Measurements from ENCODE around the gene EHHADH. TPM values are rescaled to one million over a fixed set of nuclear protein-coding genes. Genes with fewer than 3 reads are reported as not detected.

The EHHADH gene
- total RNA-seq, 2 donors from 2014 or later = 2.0 to 3.1 TPM

DNA sequence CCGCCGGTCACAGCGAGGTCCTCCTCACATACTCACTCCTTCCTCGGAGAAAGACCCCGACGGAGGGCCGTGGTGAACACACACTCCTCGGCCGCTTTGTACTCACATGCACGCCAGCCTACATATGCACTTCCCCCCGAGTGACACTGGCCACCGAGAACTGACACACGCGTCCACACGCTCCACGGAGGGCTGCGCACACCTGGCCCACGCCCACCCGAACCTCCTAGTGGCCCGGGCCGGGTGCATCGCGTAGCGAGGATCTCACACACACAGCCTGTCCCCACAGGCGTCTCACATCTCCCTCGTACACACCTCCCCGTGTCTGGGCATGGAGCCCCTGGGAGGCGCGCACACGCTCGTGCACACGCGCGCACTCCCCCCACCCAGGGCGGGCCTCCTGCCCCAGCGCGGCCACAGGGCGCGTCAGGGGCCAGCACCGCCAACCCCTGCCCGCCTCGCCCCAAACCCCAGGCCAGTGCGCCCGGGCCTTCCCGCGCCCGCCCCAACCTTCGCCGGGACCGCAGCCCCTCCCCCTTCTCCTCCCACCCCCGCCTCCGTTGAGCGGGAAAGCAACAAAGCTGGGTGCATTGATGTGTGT lies 100.6 kb downstream of the EHHADH start:
- Histone ChIP-seq H3K27ac (peak overlapping the region; percentile 84 to 86), H3K4me3 (peak overlapping the region; percentile 88), H3K27me3 (replicated peaks; ENCODE audit: insufficient read depth) (peaks cover 6% of the 10 kb centered on the region), H3K4me1 (ENCODE audit: control insufficient read depth in 1 of 2, low read depth in 2 of 2) (peaks cover 10 to 29% of the 10 kb centered on the region in 2 donors), H3K36me3 (no peaks in the 10 kb centered on the region), H3K9me3 (no peaks in the 10 kb centered on the region)
- TF ChIP-seq, protein P1, sequence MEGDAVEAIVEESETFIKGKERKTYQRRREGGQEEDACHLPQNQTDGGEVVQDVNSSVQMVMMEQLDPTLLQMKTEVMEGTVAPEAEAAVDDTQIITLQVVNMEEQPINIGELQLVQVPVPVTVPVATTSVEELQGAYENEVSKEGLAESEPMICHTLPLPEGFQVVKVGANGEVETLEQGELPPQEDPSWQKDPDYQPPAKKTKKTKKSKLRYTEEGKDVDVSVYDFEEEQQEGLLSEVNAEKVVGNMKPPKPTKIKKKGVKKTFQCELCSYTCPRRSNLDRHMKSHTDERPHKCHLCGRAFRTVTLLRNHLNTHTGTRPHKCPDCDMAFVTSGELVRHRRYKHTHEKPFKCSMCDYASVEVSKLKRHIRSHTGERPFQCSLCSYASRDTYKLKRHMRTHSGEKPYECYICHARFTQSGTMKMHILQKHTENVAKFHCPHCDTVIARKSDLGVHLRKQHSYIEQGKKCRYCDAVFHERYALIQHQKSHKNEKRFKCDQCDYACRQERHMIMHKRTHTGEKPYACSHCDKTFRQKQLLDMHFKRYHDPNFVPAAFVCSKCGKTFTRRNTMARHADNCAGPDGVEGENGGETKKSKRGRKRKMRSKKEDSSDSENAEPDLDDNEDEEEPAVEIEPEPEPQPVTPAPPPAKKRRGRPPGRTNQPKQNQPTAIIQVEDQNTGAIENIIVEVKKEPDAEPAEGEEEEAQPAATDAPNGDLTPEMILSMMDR (IDR thresholded peaks at IDR 0.05) = no peak
- DNase-seq (ENCODE audit: low spot score) (no peak), ATAC-seq (ENCODE audit: insufficient number of reproducible peaks, low FRiP score, low read depth) (no peak)

DNA sequence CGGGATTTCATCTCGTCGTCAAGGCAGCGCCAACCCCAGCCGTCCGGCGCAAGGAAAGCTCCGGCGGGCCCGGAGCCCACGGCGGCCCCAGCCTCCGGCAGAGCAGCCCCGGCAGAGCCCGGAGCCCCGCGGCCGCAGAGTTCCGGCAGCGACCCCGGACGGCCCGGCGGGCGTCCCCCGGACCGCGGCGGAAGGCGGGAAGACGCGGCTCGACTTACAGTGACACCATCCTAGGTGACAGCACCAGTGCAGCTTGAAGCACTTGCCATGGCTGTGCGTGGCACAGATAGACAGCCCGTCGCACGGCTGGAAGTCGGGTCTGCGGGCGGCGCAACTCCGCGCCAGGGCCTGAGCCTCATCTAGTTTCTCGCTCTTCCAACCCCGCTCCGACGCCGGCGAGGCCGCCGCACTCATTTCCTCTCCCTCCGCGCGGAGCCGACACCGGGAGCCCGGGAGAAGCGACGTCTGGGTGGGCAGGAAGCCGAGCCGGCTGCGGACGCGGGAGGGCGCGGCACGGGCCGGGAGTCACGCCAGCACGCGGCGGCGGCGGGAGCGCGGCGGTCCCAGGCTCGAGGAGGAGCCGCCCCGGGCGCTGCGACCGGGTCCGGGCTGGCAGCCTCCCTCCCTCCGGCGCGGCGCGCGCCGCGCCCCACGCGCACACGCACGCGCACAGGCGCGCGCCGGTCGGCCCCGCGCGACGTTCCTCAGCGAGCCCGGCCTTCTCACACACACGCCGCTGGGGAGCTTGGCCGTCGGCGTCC lies 101.3 kb downstream of the EHHADH start, which contains the start of gene C3orf70:
C3orf70 (minus strand) TSS at position 651 of the 761 bp plus-strand sequence; CDS start at position 414, 237 bp downstream.
- TF ChIP-seq, protein P1 (IDR thresholded peaks at IDR 0.05) = no peak
- peaks cover 6% of the 10 kb centered on the region for H3K27me3 ChIP-seq (replicated peaks; ENCODE audit: insufficient read depth)
- peak within 1 kb of the TSS; percentile 88 for H3K4me3 ChIP-seq
- peak within 1 kb of the TSS; percentile 84 to 86 for H3K27ac ChIP-seq
- DNase-seq (ENCODE audit: low spot score) (no peak), ATAC-seq (ENCODE audit: insufficient number of reproducible peaks, low FRiP score, low read depth) (peak; percentile 39)
- no peaks in the 10 kb centered on the region for H3K9me3 ChIP-seq
- no peaks in the 10 kb centered on the region for H3K36me3 ChIP-seq
- peaks cover 10 to 34% of the 10 kb centered on the region in 2 donors for H3K4me1 ChIP-seq (ENCODE audit: control insufficient read depth in 1 of 2, low read depth in 2 of 2)

DNA sequence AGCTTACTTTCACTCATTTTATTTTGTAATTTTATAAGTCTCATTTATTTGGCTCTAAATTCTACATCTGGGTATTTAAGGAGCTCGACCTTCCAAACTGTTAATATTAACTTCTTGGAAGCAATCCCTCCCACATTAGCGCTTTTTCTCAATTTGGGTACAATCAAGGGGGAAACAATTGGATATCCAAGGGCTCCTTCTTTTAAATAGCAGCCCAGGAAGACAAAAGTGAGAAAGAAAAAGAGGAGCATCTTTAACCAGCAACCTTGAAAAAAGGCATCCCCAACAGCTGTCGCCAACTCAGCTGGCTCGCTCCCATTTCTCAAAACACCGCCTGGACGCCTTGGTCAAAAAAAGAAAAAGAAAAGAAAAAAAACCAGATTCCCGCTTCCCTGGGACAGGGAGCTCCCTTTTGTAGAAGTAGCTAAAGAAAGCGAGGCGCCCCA lies 101.9 kb downstream of the EHHADH start:
- DNase-seq (ENCODE audit: low spot score) (no peak), ATAC-seq (ENCODE audit: insufficient number of reproducible peaks, low FRiP score, low read depth) (no peak)
- H3K36me3 ChIP-seq = no peaks in the 10 kb centered on the region
- TF ChIP-seq, protein P1 (IDR thresholded peaks at IDR 0.05) = no peak
- peaks cover 10 to 40% of the 10 kb centered on the region in 2 donors for H3K4me1 ChIP-seq (ENCODE audit: control insufficient read depth in 1 of 2, low read depth in 2 of 2)
- peak overlapping the region; percentile 84 to 86 for H3K27ac ChIP-seq
- peaks cover 6% of the 10 kb centered on the region for H3K27me3 ChIP-seq (replicated peaks; ENCODE audit: insufficient read depth)
- H3K4me3 ChIP-seq = peak overlapping the region; percentile 88
- no peaks in the 10 kb centered on the region for H3K9me3 ChIP-seq

DNA sequence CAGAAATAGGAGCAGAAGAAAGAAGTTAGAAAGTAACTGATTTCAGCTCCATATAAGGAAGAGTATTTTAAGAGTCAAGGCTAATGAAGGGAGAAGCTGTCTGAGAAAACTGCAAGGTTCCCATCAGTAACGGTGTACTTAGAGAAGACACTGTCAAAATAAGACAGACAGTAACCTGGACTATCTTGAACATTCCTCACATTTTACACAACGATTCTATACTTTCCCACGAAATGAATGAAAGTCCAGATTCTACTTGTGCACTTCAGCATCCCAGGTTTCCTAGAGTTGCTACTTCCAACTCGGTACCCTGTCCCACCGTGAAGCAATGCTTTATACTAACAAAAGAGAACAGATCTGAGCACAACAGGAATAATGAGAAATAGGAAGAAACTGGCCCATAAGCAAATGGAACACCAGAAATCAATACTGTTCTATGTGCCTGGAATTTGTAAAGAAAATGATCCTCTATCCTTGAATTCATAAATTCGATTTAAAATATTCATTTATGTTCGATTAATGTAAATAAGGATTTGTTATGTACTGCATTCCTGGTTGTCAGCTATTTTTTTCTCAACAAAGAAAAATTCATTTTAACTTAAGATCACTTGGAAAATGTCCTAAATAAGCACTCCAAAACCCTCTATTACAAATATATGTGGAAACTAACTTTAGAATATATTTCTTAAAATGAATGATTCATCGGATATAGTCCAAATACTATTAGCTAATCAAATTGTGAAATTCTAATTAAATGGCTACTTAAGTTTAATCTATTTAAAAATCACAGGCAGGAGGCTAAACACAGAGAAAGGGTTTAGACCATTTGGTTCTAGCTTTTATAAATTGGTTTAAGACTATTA lies 102.5 kb downstream of the EHHADH start:
- Histone ChIP-seq H3K9me3 (no peaks in the 10 kb centered on the region), H3K36me3 (no peaks in the 10 kb centered on the region), H3K27me3 (replicated peaks; ENCODE audit: insufficient read depth) (peaks cover 6% of the 10 kb centered on the region), H3K27ac (peak overlapping the region; percentile 84 to 86), H3K4me3 (peak overlapping the region; percentile 88), H3K4me1 (ENCODE audit: control insufficient read depth in 1 of 2, low read depth in 2 of 2) (peaks cover 10 to 42% of the 10 kb centered on the region in 2 donors)
- TF ChIP-seq, protein P1 (IDR thresholded peaks at IDR 0.05) = no peak
- ATAC-seq (ENCODE audit: insufficient number of reproducible peaks, low FRiP score, low read depth) (no peak), DNase-seq (ENCODE audit: low spot score) (no peak)
